ENCODE measurements around the gene CFLAR. TPM values are rescaled to one million over a fixed set of nuclear protein-coding genes. Genes with fewer than 3 reads are reported as not detected.

The CFLAR gene
- total RNA-seq, 2 donors from 2014 or later: 154 to 179 TPM

DNA sequence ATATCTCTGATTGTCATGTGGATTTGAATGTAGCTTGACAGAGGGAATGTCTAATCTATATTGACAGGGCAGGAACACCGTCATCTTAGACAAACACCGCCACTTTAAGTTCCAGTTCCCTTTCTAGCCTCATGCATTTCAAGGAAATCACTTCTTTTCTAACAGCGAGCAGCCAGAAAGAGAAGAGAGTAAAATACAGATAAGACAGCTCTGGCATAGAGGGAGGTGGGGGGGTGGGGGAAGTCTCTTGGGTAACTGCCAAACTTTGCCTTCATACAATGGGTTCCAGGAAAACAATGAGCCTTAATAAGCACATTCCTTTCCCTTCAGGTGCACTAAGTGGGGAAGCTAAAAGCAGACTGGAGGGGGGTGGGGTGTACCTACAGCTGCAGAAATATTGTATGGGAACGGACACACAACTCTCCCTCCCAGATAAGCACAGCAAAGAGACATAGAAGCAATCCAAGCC, 104.2 kb downstream of the CFLAR start:
- H3K27ac ChIP-seq: no peak overlapping the region
- no peak for DNase-seq (ENCODE audit: low spot score)
- TF ChIP-seq, protein P1, sequence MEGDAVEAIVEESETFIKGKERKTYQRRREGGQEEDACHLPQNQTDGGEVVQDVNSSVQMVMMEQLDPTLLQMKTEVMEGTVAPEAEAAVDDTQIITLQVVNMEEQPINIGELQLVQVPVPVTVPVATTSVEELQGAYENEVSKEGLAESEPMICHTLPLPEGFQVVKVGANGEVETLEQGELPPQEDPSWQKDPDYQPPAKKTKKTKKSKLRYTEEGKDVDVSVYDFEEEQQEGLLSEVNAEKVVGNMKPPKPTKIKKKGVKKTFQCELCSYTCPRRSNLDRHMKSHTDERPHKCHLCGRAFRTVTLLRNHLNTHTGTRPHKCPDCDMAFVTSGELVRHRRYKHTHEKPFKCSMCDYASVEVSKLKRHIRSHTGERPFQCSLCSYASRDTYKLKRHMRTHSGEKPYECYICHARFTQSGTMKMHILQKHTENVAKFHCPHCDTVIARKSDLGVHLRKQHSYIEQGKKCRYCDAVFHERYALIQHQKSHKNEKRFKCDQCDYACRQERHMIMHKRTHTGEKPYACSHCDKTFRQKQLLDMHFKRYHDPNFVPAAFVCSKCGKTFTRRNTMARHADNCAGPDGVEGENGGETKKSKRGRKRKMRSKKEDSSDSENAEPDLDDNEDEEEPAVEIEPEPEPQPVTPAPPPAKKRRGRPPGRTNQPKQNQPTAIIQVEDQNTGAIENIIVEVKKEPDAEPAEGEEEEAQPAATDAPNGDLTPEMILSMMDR (IDR thresholded peaks at IDR 0.05): no peak
- H3K4me3 ChIP-seq: no peak overlapping the region
- no peaks in the 10 kb centered on the region for H3K27me3 ChIP-seq
- H3K36me3 ChIP-seq: no peaks in the 10 kb centered on the region
- peaks cover 0 to 22% of the 10 kb centered on the region in 2 donors for H3K4me1 ChIP-seq
- H3K9me3 ChIP-seq: no peaks in the 10 kb centered on the region

DNA sequence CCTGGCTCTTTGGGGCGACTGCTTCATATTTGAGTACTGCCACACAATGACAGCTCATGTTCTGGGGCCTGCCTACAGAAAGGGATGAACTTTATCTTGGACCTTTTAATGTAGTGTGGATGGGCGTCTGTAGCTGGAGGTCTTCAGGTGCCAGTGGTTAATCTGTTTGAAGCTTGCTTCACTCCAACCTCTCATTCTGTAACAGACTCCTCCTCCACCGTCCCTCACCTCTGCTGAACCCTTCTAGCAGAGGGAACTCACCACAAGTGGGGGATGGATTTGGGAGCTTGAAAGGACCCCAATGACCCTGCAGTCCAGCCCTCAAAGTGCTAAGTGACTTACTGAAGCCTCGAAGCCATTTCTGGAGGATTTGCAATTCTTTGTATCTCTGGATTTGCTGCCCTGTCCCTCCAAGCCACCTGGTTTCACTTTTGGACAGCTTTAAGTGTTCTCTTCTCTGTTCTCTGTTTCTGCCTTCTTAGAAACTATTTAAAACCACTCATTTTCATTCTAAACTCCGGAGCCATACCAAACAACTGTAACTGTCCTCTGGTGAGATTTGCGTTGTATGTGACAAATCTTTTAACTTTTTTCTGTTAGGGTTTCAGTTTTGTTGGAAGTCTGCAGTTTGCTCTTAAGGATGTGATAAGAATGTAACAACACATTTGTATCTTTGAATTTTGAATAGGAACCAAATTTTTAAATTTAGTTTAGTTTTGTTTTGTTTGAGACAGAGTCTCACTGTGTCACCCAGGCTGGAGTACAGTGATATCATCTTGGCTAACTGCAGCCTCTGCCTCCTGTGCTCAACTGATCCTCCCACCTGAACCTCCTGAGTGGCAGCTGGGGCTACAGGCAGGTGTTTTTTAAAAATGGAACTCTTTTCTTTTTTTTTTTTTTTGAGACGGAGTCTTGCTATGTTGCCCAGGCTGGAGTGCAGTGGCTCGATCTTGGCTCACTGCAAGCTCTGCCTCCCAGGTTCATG, 107.4 kb downstream of the CFLAR start:
- Histone ChIP-seq H3K36me3 (no peaks in the 10 kb centered on the region), H3K4me3 (no peak overlapping the region), H3K27me3 (no peaks in the 10 kb centered on the region), H3K4me1 (peaks cover 0 to 22% of the 10 kb centered on the region in 2 donors), H3K9me3 (no peaks in the 10 kb centered on the region), H3K27ac (no peak overlapping the region)
- TF ChIP-seq, protein P1 (IDR thresholded peaks at IDR 0.05): no peak
- no peak for DNase-seq (ENCODE audit: low spot score)

Other genes with a start within 250 kb of the CFLAR start
- 10 to 100 TPM in 1 of 2 donors, 1 to 10 TPM in 1; 6.1 to 22.9 TPM for gene PPIL3, start 227.1 kb upstream of the CFLAR start, total RNA-seq
- gene NIF3L1, start 226.8 kb upstream of the CFLAR start, total RNA-seq: 10 to 100 TPM; 16.1 to 16.6 TPM
- 10 to 100 TPM in 1 of 2 donors, 1 to 10 TPM in 1; 8.5 to 14.7 TPM for gene ORC2, start 152.5 kb upstream of the CFLAR start, total RNA-seq
- gene HYCC2, start 44.5 kb upstream of the CFLAR start, total RNA-seq: 1 to 10 TPM; 4.0 to 4.8 TPM
- 100 to 1,000 TPM; 152 to 238 TPM for gene NDUFB3, start 44.2 kb upstream of the CFLAR start, total RNA-seq
- 1 to 10 TPM; 3.5 to 6.8 TPM for gene CASP10, start 67.0 kb downstream of the CFLAR start, total RNA-seq
- gene CASP8, start 144.4 kb downstream of the CFLAR start, total RNA-seq: 1 to 10 TPM; 3.5 to 5.1 TPM
- gene FLACC1, start 241.2 kb downstream of the CFLAR start, total RNA-seq: 1 to 10 TPM; 6.2 to 7.5 TPM

Data from right atrium auricular region (tissue), 2 donors.